NT2/D1 (cell line): ENCODE measurements around the gene RTL5.

Experiments
- DNase-seq: peaks from one replicate; pipeline ENCODE4 v3.0.0-alpha.2; 2011; ENCODE audit warnings: low read depth, low spot score
- H3K27me3 ChIP-seq: 2 replicates; pipeline ENCODE4 v1.6.0; 2011; ENCODE audit warnings: mild to moderate bottlenecking; ENCODE audit not compliant: insufficient read length, insufficient read depth
- H3K36me3 ChIP-seq: 2 replicates; pipeline ENCODE4 v1.6.1; 2011; ENCODE audit warnings: mild to moderate bottlenecking, low read length, mixed read lengths; ENCODE audit not compliant: insufficient read depth, insufficient read length
- H3K4me1 ChIP-seq: 2 replicates; pipeline ENCODE4 v1.5.1; 2011; ENCODE audit not compliant: insufficient read depth, insufficient read length
- H3K4me3 ChIP-seq: 2 replicates; pipeline ENCODE4 v1.5.1; 2011; ENCODE audit warnings: low read depth; ENCODE audit not compliant: insufficient read length
- H3K9ac ChIP-seq: 2 replicates; pipeline ENCODE4 v1.6.0; 2011; ENCODE audit warnings: low read depth; ENCODE audit not compliant: insufficient read length
- H3K9me3 ChIP-seq: 2 replicates; pipeline ENCODE4 v1.5.1; 2011; ENCODE audit warnings: mild to moderate bottlenecking, low read length; ENCODE audit not compliant: insufficient read depth
- SUZ12 ChIP-seq: IDR thresholded peaks from 2 replicates; pipeline ENCODE4 v1.6.1; 2011; ENCODE audit not compliant: insufficient read length, insufficient read depth; ENCODE audit errors: extremely low read depth
- YY1 ChIP-seq: IDR thresholded peaks from 2 replicates; pipeline ENCODE4 v1.6.1; 2011; ENCODE audit not compliant: insufficient read length, insufficient read depth
- ZNF274 ChIP-seq: IDR thresholded peaks from 2 replicates; pipeline ENCODE4 v1.6.1; 2011; ENCODE audit warnings: mild to moderate bottlenecking, low read depth, low read length

The RTL5 gene

DNA sequence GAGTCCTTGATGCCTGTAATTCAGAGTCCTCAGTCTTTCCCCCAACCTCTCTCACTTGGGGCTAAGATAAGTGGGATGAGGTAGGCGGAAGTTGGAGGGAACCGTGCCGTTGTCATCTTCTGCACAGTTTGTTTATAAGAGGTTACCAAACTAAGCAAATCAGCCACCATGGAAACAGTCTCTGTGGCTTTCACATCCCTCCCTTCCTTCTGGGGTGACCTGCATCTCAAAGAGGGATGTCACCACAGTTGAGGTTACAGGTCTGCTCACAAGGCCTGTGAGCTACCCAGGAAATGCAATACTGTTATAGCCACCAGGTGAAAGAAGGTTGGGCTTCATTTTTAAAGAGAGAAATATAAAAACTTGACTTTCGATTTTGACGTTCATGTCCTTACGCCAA, 26.3 kb downstream of the RTL5 start:
- H3K9ac ChIP-seq = no peak overlapping the region
- peaks cover 9% of the 10 kb centered on the region for H3K4me1 ChIP-seq
- H3K9me3 ChIP-seq = no peaks in the 10 kb centered on the region
- DNase-seq = no peak
- H3K36me3 ChIP-seq = peaks cover 7% of the 10 kb centered on the region
- H3K4me3 ChIP-seq = no peak overlapping the region
- no peaks in the 10 kb centered on the region for H3K27me3 ChIP-seq
- TF ChIP-seq YY1 (no peak), SUZ12 (no peak), ZNF274 (no peak)

- Histone ChIP-seq H3K4me1 (peaks cover 4% of the 10 kb centered on the region), H3K27me3 (no peaks in the 10 kb centered on the region), H3K4me3 (no peak overlapping the region), H3K9ac (no peak overlapping the region), H3K36me3 (peaks cover 2% of the 10 kb centered on the region), H3K9me3 (no peaks in the 10 kb centered on the region)
- DNase-seq = no peak
- no peak for TF ChIP-seq YY1
- no peak for TF ChIP-seq SUZ12
- no peak for TF ChIP-seq ZNF274
These were observed 29.0 kb downstream of the RTL5 start for GRCh38 chrX:72102760-72103159.

- Histone ChIP-seq H3K4me1 (peaks cover 6% of the 10 kb centered on the region), H3K36me3 (peaks cover 2% of the 10 kb centered on the region), H3K9ac (no peak overlapping the region), H3K9me3 (no peaks in the 10 kb centered on the region), H3K4me3 (no peak overlapping the region), H3K27me3 (no peaks in the 10 kb centered on the region)
- DNase-seq = no peak
- TF ChIP-seq SUZ12 = no peak
- TF ChIP-seq ZNF274 = no peak
- no peak for TF ChIP-seq YY1
These were observed 29.6 kb downstream of the RTL5 start for GRCh38 chrX:72102126-72102525.

- DNase-seq = no peak
- peaks cover 2% of the 10 kb centered on the region for H3K36me3 ChIP-seq
- peaks cover 6% of the 10 kb centered on the region for H3K4me1 ChIP-seq
- no peak overlapping the region for H3K9ac ChIP-seq
- no peak overlapping the region for H3K4me3 ChIP-seq
- TF ChIP-seq SUZ12 = no peak
- no peak for TF ChIP-seq ZNF274
- no peak for TF ChIP-seq YY1
- no peaks in the 10 kb centered on the region for H3K9me3 ChIP-seq
- no peaks in the 10 kb centered on the region for H3K27me3 ChIP-seq
These were observed 30.1 kb downstream of the RTL5 start for GRCh38 chrX:72101597-72102037.

DNA sequence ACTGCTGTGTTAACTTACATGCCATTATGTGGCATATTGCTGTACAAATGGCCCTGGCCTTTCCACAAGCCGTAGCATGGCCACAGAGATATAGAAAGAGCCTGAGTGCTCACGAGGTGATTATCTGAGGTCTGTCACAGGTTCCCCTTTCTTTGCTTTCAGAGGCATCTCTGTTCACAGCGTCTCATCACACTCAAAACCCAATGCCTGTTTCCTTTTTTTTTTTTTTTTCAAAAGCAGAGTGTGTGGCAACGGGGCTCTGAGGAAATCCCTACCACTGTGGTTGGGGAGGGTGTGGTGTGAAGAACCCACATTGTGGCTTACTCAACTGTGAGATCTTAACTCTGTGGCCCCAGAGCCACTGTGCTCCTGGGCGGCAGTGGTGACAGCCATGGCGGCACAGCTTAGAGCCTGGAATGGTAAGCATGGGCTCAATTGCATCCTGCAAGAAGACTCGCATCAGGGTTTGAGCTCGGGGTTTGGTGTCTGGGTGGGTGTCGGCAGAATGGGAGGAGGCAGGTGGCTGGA, 30.8 kb downstream of the RTL5 start:
- peaks cover 2% of the 10 kb centered on the region for H3K36me3 ChIP-seq
- H3K27me3 ChIP-seq = no peaks in the 10 kb centered on the region
- H3K9me3 ChIP-seq = no peaks in the 10 kb centered on the region
- TF ChIP-seq SUZ12 = no peak
- TF ChIP-seq YY1 = no peak
- TF ChIP-seq ZNF274 = no peak
- DNase-seq = no peak
- no peak overlapping the region for H3K4me3 ChIP-seq
- H3K4me1 ChIP-seq = peaks cover 6% of the 10 kb centered on the region
- H3K9ac ChIP-seq = no peak overlapping the region

DNA sequence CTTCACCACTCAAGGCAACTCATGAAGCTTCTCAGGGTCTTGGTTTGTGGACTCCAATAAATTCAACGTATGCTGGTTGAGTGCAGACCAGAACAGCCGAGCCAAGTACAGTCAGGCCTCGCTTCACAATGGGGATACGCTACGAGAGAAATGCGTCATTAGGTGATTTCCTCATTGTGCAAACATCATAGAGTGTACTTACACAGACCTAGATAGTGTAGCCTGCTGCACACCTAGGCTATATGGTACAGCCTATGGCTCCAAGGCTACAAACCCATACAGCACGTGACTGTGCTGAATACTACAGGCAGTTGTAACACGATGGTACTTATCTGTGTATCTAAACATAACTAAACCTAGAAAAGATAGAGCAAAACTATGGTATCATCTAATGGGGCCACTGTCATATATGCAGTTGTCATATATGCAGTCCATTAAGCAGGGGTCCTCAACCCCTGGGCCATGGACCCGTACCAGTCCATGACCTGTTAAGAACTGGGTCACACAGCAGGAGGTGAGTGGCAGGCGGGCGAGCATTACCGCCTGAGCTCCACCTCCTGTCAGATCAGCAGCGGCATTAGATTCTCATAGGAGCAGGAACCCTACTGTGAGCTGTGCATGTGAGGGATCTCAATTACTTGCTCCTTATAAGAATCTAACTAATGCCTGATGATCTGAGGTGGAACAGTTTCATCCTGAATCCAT, 31.5 kb downstream of the RTL5 start:
- TF ChIP-seq YY1 (no peak), SUZ12 (no peak), ZNF274 (no peak)
- no peak for DNase-seq
- H3K9ac ChIP-seq = no peak overlapping the region
- no peaks in the 10 kb centered on the region for H3K9me3 ChIP-seq
- H3K36me3 ChIP-seq = peaks cover 2% of the 10 kb centered on the region
- H3K27me3 ChIP-seq = no peaks in the 10 kb centered on the region
- H3K4me1 ChIP-seq = peaks cover 6% of the 10 kb centered on the region
- no peak overlapping the region for H3K4me3 ChIP-seq

DNA sequence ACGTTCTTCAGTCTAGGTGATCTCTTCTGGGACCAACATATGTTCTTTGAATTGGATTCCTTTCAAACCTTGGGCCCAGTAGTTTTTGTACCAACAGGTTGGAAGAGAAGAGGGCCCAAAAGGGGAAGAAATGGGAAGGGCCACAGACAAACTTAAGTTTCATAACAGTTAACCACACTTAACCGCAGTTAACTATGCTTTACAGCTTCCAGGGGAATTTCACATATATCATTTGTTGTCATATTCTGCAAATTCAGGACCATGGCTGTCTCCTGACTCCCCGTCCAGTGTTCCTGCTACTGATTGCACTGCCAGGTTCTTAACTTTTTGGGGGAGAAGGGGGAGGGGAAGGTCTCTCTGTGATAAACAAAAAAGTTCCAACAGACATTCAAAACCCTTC, 34.6 kb downstream of the RTL5 start:
- H3K36me3 ChIP-seq = no peaks in the 10 kb centered on the region
- H3K4me3 ChIP-seq = no peak overlapping the region
- TF ChIP-seq YY1 (no peak), ZNF274 (no peak), SUZ12 (no peak)
- no peaks in the 10 kb centered on the region for H3K9me3 ChIP-seq
- peaks cover 6% of the 10 kb centered on the region for H3K4me1 ChIP-seq
- H3K27me3 ChIP-seq = no peaks in the 10 kb centered on the region
- no peak overlapping the region for H3K9ac ChIP-seq
- no peak for DNase-seq

DNA sequence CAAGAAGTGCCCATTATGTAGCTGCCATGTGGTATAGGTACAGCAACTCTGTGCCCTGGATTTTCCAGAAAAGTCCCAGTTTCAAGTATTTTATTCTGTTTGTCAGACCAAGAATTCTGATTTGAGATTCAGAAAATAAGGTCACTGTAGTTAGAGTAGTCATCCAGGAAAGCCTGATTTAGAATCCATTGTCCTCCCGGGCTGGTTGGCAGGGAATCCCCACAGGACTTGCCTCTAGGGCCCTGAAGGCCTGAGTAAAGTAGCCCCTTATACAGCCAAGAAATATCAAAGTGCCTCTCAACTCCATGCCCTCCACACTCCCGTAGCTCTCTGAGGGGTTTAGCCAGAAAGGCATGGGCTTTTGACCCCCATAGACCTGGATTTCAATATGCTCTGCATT, 36.3 kb downstream of the RTL5 start:
- Histone ChIP-seq H3K36me3 (no peaks in the 10 kb centered on the region), H3K4me1 (peaks cover 2% of the 10 kb centered on the region), H3K9ac (no peak overlapping the region), H3K9me3 (no peaks in the 10 kb centered on the region), H3K4me3 (no peak overlapping the region), H3K27me3 (no peaks in the 10 kb centered on the region)
- no peak for DNase-seq
- no peak for TF ChIP-seq ZNF274
- TF ChIP-seq YY1 = no peak
- TF ChIP-seq SUZ12 = no peak
